ENCODE data around the gene STS.

Gene STS

GRCh38 chrX:7179446-7179845 lies 31.9 kb downstream of the STS start:
- FAIRE-seq, result no peak

GRCh38 chrX:7184816-7185215 lies 37.3 kb downstream of the STS start:
- no peak for FAIRE-seq

GRCh38 chrX:7188672-7189071 lies 41.2 kb downstream of the STS start:
- no peak for FAIRE-seq

- FAIRE-seq, result no peak
Measured at GRCh38 chrX:7190157-7190556, 42.6 kb downstream of the STS start.

GRCh38 chrX:7191681-7192110 lies 44.2 kb downstream of the STS start:
- no peak for FAIRE-seq

- FAIRE-seq, result no peak
Measured at GRCh38 chrX:7192871-7193270, 45.4 kb downstream of the STS start.

- no peak for FAIRE-seq
Measured at GRCh38 chrX:7194606-7195005, 47.1 kb downstream of the STS start.
